GM23248 (cell line): ENCODE measurements around the gene LIMK1. TPM values are rescaled to one million over a fixed set of nuclear protein-coding genes. Genes with fewer than 3 reads are reported as not detected.

Source experiments
- DNase-seq: peaks from one replicate; pipeline ENCODE4 v3.0.0-alpha.2; 2015
- H2AFZ ChIP-seq: fragments of 200-600 bp; sonication (generic); 2 replicates; pipeline ENCODE4 v1.6.1; 2016; ENCODE audit warnings: antibody characterized with exemption
- H3F3A ChIP-seq: fragments of 200-600 bp; sonication (generic); 2 replicates; pipeline ENCODE4 v1.6.1; 2016; ENCODE audit warnings: mild to moderate bottlenecking, antibody characterized with exemption, mixed run types; ENCODE audit not compliant: insufficient read depth
- H3K27ac ChIP-seq: fragments of 200-600 bp; sonication (generic); 2 replicates; pipeline ENCODE4 v1.5.1; 2016; ENCODE audit warnings: mild to moderate bottlenecking
- H3K27me3 ChIP-seq: fragments of 200-600 bp; sonication (generic); replicated peaks from 2 replicates; pipeline ENCODE4 v1.6.1; 2016; ENCODE audit warnings: mild to moderate bottlenecking; ENCODE audit not compliant: insufficient read depth
- H3K36me3 ChIP-seq: fragments of 200-600 bp; sonication (generic); 2 replicates; pipeline ENCODE4 v1.6.1; 2016; ENCODE audit warnings: low read depth, mild to moderate bottlenecking
- H3K4me1 ChIP-seq: fragments of 200-600 bp; sonication (generic); 2 replicates; pipeline ENCODE4 v1.6.1; 2016; ENCODE audit warnings: mild to moderate bottlenecking; ENCODE audit not compliant: insufficient read depth
- H3K4me2 ChIP-seq: fragments of 200-600 bp; sonication (generic); one replicate; pipeline ENCODE4 v1.6.1; 2016; ENCODE audit warnings: mild to moderate bottlenecking; ENCODE audit not compliant: unreplicated experiment
- H3K4me3 ChIP-seq: fragments of 200-600 bp; sonication (generic); 2 replicates; pipeline ENCODE4 v1.5.1; 2016; ENCODE audit warnings: mild to moderate bottlenecking
- H3K79me2 ChIP-seq: fragments of 200-600 bp; sonication (generic); 2 replicates; pipeline ENCODE4 v1.6.1; 2016; ENCODE audit warnings: mild to moderate bottlenecking; ENCODE audit not compliant: insufficient read depth
- H3K9ac ChIP-seq: fragments of 200-600 bp; sonication (generic); 2 replicates; pipeline ENCODE4 v1.6.1; 2016; ENCODE audit warnings: mild to moderate bottlenecking
- H3K9me2 ChIP-seq: fragments of 200-600 bp; sonication (generic); 2 replicates; pipeline ENCODE4 v1.6.1; 2016; ENCODE audit warnings: mixed run types, mild to moderate bottlenecking, moderate library complexity; ENCODE audit not compliant: insufficient read depth
- H3K9me3 ChIP-seq: fragments of 200-600 bp; sonication (generic); one replicate; pipeline ENCODE4 v1.6.1; 2017; ENCODE audit warnings: low read depth
- H4K20me1 ChIP-seq: fragments of 200-600 bp; sonication (generic); 2 replicates; pipeline ENCODE4 v1.6.0; 2016; ENCODE audit not compliant: insufficient read depth
- EZH2 ChIP-seq: fragments of 200-600 bp; sonication (generic); IDR thresholded peaks from 2 replicates; pipeline ENCODE4 v1.6.1; 2018; ENCODE audit warnings: antibody characterized with exemption, mild to moderate bottlenecking; ENCODE audit not compliant: insufficient read depth, poor library complexity, severe bottlenecking
- EZH2phosphoT487 ChIP-seq: fragments of 200-600 bp; sonication (generic); IDR thresholded peaks from 2 replicates; pipeline ENCODE4 v1.6.1; 2018; ENCODE audit warnings: antibody characterized with exemption, moderate library complexity, mild to moderate bottlenecking, low read depth; ENCODE audit not compliant: insufficient read depth
- WGBS, 2 experiments: methylation state at CpG; one replicate each; pipeline ENCODE4 v1.1.6; 2015 to 2017; ENCODE audit warnings: low lambda C conversion rate in 2 of 2, low coverage in 1 of 2; ENCODE audit errors: missing lambda C conversion rate in 2 of 2; 5-methylcytosine and 5-hydroxymethylcytosine counted together
- in situ Hi-C: fragments of 300-500 bp; cut with MboI; formaldehyde crosslinking; loops from 2 replicates; pipeline ENCODE4 v1.15.0; 2020
- polyA plus RNA-seq: library from polyadenylated mRNA; unstranded; fragments of >200 nt; fragmentation: Nextera tagmentation; extraction: Ambion mirVana; gene quantifications from 2 replicates; pipeline ENCODE4 v1.2.1, GENCODE V29; 2016
- total RNA-seq: library from RNA; depleted of rRNA; stranded (reverse); fragments of >200 nt; shearing (Covaris generic); gene quantifications from 2 replicates; pipeline ENCODE4 v1.2.3, GENCODE V29; 2014

LIMK1 gene
- total and polyA plus RNA-seq, 2 experiments from 2014 or later = 3.9 to 37.3 TPM

- no peak for TF ChIP-seq EZH2phosphoT487
- TF ChIP-seq EZH2 = no peak
- Histone ChIP-seq H3K9me2 (no peaks in the 10 kb centered on the region), H3K79me2 (no peaks in the 10 kb centered on the region), H3K27me3 (no peaks in the 10 kb centered on the region), H3K4me2 (no peak overlapping the region), H3K4me1 (peaks cover 8% of the 10 kb centered on the region; the same call in 1 of the 2 replicates), H3K9ac (no peak overlapping the region), H3K9me3 (no peaks in the 10 kb centered on the region), H3K4me3 (no peak overlapping the region), H3K27ac (no peak overlapping the region), H3K36me3 (no peaks in the 10 kb centered on the region), H2AFZ (no peak overlapping the region), H4K20me1 (no peaks in the 10 kb centered on the region), H3F3A (0 out of 2 replicates have a peak, but pooled peaks cover 15% of the 10 kb centered on the region)
- 93 to 97% methylated on average over 5 to 14 of the region's 14 CpGs for WGBS, 2 experiments
- in situ Hi-C loops = loop anchor here (10.0 kb wide), 1 partner anchor 342 kb away; no protein-coding TSS in a partner anchor
- no peak for DNase-seq
Observed at GRCh38 chr7:74063223-74063641, 20.4 kb upstream of the LIMK1 start.

GRCh38 chr7:74063646-74064045, 20.0 kb upstream of the LIMK1 start:
- Histone ChIP-seq H3K27ac (no peak overlapping the region), H3K9ac (no peak overlapping the region), H4K20me1 (no peaks in the 10 kb centered on the region), H3K9me3 (no peaks in the 10 kb centered on the region), H3K4me1 (peaks cover 8% of the 10 kb centered on the region; the same call in 1 of the 2 replicates), H2AFZ (no peak overlapping the region), H3K79me2 (no peaks in the 10 kb centered on the region), H3K4me2 (no peak overlapping the region), H3K36me3 (no peaks in the 10 kb centered on the region), H3K4me3 (no peak overlapping the region), H3F3A (0 out of 2 replicates have a peak, but pooled peaks cover 16% of the 10 kb centered on the region), H3K27me3 (no peaks in the 10 kb centered on the region), H3K9me2 (no peaks in the 10 kb centered on the region)
- no peak for DNase-seq
- 91 to 97% methylated on average over 12 of the region's 12 CpGs for WGBS, 2 experiments
- TF ChIP-seq EZH2phosphoT487 (no peak), EZH2 (no peak)
- in situ Hi-C loops = loop anchor here (10.0 kb wide), 1 partner anchor 341 kb away; no protein-coding TSS in a partner anchor

- 73 to 74% methylated on average over 4 of the region's 4 CpGs for WGBS, 2 experiments
- H3K9ac ChIP-seq = no peak overlapping the region
- no peaks in the 10 kb centered on the region for H3K9me2 ChIP-seq
- H3K36me3 ChIP-seq = no peaks in the 10 kb centered on the region
- H3K79me2 ChIP-seq = no peaks in the 10 kb centered on the region
- no peak overlapping the region for H3K27ac ChIP-seq
- no peak overlapping the region for H2AFZ ChIP-seq
- H3K4me2 ChIP-seq = no peak overlapping the region
- no peaks in the 10 kb centered on the region for H3K9me3 ChIP-seq
- H3F3A ChIP-seq = 0 out of 2 replicates have a peak, but pooled peaks cover 5% of the 10 kb centered on the region
- no peaks in the 10 kb centered on the region for H3K27me3 ChIP-seq
- H4K20me1 ChIP-seq = no peaks in the 10 kb centered on the region
- no peak overlapping the region for H3K4me3 ChIP-seq
- no peak for DNase-seq
- in situ Hi-C loops = loop anchor here (10.0 kb wide), 1 partner anchor 340 kb away; no protein-coding TSS in a partner anchor
- peaks cover 8% of the 10 kb centered on the region; the same call in 1 of the 2 replicates for H3K4me1 ChIP-seq
- TF ChIP-seq EZH2phosphoT487 (no peak), EZH2 (no peak)
Observed at GRCh38 chr7:74064696-74065095, 18.9 kb upstream of the LIMK1 start.

GRCh38 chr7:74066626-74067025, 17.0 kb upstream of the LIMK1 start:
- Histone ChIP-seq H3F3A (0 out of 2 replicates have a peak, but pooled peaks cover 5% of the 10 kb centered on the region), H3K9me2 (no peaks in the 10 kb centered on the region), H3K4me3 (no peak overlapping the region), H3K79me2 (no peaks in the 10 kb centered on the region), H3K4me2 (no peak overlapping the region), H3K4me1 (peaks cover 4% of the 10 kb centered on the region; the same call in 1 of the 2 replicates), H2AFZ (no peak overlapping the region), H3K27me3 (no peaks in the 10 kb centered on the region), H3K9me3 (no peaks in the 10 kb centered on the region), H4K20me1 (no peaks in the 10 kb centered on the region), H3K9ac (no peak overlapping the region), H3K27ac (no peak overlapping the region), H3K36me3 (no peaks in the 10 kb centered on the region)
- no peak for DNase-seq
- in situ Hi-C loops = loop anchor here (10.0 kb wide), 1 partner anchor 338 kb away; no protein-coding TSS in a partner anchor
- TF ChIP-seq EZH2phosphoT487 = no peak
- TF ChIP-seq EZH2 = no peak
- 67% methylated on average over 3 of the region's 3 CpGs for WGBS, 2 experiments
